Breast epithelium (tissue), 3 donors: ENCODE data around the gene PDIA6.

ENCODE experiments used
- CTCF ChIP-seq, 3 donors: fragments of 450-650 bp; IDR thresholded peaks; one replicate each; pipeline ENCODE4 v1.5.1; 2016 to 2017; ENCODE audit warnings: antibody characterized with exemption in 3 of 3, mild to moderate bottlenecking in 3 of 3, moderate library complexity in 3 of 3
- POLR2A ChIP-seq: fragments of 450-650 bp; IDR thresholded peaks from one replicate; pipeline ENCODE4 v1.6.1; 2016; ENCODE audit warnings: antibody characterized with exemption, mild to moderate bottlenecking, moderate library complexity
- POLR2AphosphoS5 ChIP-seq, 3 donors: sonication (generic); formaldehyde crosslinking; IDR thresholded peaks; one replicate each; pipeline ENCODE4 v1.6.1; 2017; ENCODE audit warnings: antibody characterized with exemption in 3 of 3

- TF ChIP-seq CTCF (IDR thresholded peaks at IDR 0.05), result no peak
- no peak for TF ChIP-seq POLR2A
- TF ChIP-seq POLR2AphosphoS5 (IDR thresholded peaks at IDR 0.05), result no peak
Measured at GRCh38 chr2:10733980-10734379, 78.6 kb downstream of the PDIA6 start.
